Stimulated activated CD4-positive, alpha-beta T cell treated with anti-CD3 and anti-CD28 coated beads, Interleukin-4, amount 100 ng/mL, for 1 hour (primary cell): ENCODE data around the gene PRKX.
"Not testable (repeated sequence)": the region's sequence is repeated elsewhere in the genome, so short reads cannot be mapped to it uniquely, and the experiment has no call there.

ENCODE experiments used
- DNase-seq: peaks from one replicate; pipeline ENCODE4 v3.0.0-alpha.2; 2020

The PRKX gene

GRCh38 chrX:3713225-3713936 lies at the start of gene PRKX:
TSS of gene PRKX (minus strand) at chrX:3713649. CDS start at chrX:3713253, 396 bp downstream.
- DNase-seq: peak; percentile 66

DNA sequence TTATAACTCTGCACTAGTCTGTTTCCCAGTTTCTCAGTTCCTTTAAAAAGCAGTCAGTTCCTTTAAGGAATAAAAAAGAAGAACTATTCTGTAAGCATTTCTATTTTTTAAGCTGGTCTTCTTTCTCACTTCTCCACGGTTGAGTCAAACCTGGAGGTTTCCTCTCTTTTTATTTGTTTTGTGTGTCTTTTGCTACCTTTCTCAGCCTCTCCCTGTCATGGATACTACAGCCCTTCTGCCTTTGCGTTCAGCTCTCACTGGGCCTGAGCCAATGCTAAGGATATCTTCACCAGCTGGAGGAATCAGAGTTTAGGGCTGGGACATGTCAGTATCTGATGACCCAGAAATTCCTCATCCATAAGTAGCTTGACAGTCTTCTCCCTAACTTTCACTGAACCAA lies 49.7 kb upstream of the PRKX start:
- no peak for DNase-seq

DNA sequence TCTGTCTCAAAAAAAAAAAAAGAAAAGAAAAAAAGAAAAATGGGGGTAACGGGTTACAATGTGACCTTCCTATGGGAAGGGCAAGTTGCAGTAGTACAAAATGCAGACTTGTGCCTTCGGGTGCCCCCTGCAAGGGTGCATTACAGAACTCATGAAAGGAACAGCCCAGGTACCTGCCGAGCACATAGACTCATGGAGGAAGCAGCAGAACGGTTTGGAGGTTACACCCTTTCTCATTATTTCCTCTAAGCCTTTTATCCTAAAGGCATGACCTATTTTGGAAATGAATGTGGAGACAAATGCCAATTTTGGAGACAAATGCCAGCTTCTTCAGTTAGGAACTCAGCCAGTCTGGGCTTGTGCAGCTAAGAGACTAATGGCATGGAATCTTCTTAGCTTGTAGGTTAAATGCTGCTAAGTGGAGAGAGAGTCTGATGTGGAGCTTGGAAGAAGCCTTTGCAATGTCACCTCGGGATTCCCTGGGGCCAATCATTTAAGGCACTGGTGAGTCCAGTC lies 44.1 kb upstream of the PRKX start:
- DNase-seq: no peak

- DNase-seq: no peak
Observed at GRCh38 chrX:3748052-3748559, 34.7 kb upstream of the PRKX start.

- peak; percentile 1 for DNase-seq
Observed at GRCh38 chrX:3743801-3744439, 30.5 kb upstream of the PRKX start.

DNA sequence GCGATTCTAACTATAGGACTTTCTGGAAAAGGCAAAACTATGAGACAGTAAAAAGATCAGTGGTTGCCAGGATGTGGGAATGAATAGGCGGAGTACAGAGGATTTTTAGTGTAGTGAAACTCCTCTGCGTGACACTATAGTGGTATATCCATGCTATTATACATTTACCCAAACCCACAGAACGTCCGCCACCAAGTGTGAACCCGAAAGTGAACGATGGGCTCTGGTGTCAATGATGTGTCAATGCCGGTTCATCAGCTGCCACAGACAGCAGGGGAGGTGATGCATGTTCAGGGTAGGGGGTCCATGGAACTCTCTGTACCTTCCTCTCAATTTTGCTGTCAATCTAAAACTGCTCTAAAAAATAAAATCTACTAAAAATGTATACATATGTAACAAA lies 27.5 kb upstream of the PRKX start:
- not testable (repeated sequence) for DNase-seq

DNA sequence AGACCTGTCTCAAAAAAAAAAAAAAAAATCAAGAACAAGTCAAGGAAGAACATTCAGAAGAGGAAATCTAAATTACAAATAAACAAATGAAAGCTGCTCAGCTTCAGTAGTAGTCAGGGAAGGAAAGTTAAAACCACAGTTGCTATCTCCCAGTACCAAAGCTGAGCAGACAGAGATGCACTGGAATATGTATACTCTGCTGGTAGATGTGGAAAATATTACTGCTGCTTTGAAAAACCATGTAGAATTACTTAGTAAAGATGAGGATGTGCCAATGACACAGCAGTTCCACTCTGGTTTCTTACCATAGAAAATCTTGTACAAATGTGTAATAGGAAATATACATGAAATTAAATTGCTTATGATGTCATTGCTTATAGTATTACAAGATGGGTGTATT lies 25.1 kb upstream of the PRKX start:
- DNase-seq: no peak

DNA sequence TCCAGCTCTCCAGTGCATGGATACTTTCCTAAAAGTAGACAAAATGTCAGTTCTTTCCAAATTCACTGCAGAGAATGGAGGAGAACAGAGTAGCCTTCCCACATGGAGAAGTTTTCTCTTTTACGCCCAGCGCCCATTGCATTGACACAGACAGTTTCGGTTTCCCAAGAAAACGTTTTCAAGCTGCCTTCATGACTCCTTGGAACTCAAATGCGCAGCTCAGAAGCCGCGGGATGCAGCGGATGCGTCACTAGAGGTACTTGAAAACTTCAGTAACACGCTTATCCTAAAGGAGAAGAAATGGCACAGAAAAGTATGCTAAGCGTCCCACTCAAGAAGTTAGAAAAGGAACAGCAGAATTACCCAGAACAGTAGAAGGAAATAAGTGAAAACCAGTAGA lies 23.1 kb upstream of the PRKX start:
- DNase-seq: not testable (repeated sequence)

GRCh38 chrX:3735891-3736290 lies 22.4 kb upstream of the PRKX start:
- not testable (repeated sequence) for DNase-seq

DNA sequence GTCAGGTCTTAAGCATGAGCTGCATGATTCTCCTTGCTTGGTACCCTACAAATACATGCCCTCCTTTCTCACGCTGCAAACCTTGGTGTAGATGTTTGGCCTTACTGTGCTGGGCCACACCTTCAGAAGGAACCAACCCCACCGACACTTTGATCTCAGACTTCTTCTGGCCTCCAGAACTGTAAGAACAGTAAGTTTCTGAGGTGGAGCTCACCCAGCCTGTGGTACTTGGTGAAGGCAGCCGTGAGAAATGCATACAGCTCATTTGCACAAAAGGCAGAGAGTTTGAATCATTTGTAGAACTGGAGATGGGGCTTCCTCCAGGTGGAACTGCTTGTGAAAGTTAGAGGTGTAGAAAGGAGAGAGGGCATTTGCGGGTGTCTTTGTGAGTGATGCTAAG lies 21.0 kb upstream of the PRKX start:
- not testable (repeated sequence) for DNase-seq

DNA sequence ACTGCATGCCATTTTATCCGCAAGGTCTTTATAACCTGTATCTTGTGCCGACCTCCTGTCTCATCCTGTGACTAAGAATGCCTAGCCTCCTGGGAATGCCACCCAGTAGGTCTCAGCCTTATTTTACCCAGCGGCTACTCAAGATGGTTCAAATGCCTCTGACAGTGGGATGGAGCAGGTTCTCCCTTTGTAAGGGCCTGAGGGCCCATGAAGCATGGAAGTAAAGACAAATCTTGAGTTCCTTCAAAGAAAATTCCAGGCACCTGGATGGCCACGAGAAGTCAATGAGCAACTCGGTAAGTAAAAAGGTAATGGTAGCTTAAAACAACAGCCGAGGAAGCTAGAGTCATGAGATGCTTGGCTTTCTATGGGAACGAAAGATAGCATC lies 19.6 kb upstream of the PRKX start:
- no peak for DNase-seq

GRCh38 chrX:3732326-3733042 lies 19.0 kb upstream of the PRKX start:
- not testable (repeated sequence) for DNase-seq

GRCh38 chrX:3728454-3728853 lies 15.0 kb upstream of the PRKX start:
- no peak for DNase-seq

DNA sequence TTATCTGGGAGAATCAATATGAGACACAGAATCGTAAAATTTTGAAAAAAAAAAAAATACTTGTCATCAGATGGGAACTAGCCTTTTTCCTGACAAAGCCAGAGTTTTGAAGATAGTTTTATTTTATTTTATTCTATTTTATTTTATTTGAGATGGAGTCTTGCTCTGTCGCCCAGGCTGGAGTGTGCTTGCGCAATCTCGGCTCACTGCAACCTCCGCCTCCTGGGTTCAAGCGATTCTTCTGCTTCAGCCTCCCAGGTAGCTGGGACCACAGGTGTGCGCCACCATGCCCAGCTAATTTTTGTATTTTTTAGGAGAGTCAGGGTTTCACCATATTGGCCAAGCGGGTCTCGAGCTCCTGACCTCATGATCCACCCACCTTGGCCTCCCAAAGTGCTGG lies 10.0 kb upstream of the PRKX start:
- DNase-seq: not testable (repeated sequence)

GRCh38 chrX:3717742-3718420 lies 4.4 kb upstream of the PRKX start:
- no peak for DNase-seq

- DNase-seq: no peak
Observed at GRCh38 chrX:3715921-3716320, 2.5 kb upstream of the PRKX start.

- not testable (repeated sequence) for DNase-seq
Observed at GRCh38 chrX:3714706-3715479, 1.4 kb upstream of the PRKX start.

- no peak for DNase-seq
Observed at GRCh38 chrX:3713937-3714434, 537 bp upstream of the PRKX start.

- DNase-seq: no peak
Observed at GRCh38 chrX:3712870-3713224, 602 bp downstream of the PRKX start.

- peak; percentile 10 for DNase-seq
Observed at GRCh38 chrX:3712051-3712869, 1.2 kb downstream of the PRKX start.

- DNase-seq: no peak
Observed at GRCh38 chrX:3711331-3711917, 2.0 kb downstream of the PRKX start.
